Activated T-cell treated with anti-CD3 and anti-CD28 coated beads for 48 hours (primary cell): Measurements from ENCODE around the gene UNC5C.

ENCODE experiments used
- DNase-seq: peaks from one replicate; pipeline ENCODE4 v3.0.0-alpha.2; 2020; ENCODE audit warnings: low read depth

Gene UNC5C

DNA sequence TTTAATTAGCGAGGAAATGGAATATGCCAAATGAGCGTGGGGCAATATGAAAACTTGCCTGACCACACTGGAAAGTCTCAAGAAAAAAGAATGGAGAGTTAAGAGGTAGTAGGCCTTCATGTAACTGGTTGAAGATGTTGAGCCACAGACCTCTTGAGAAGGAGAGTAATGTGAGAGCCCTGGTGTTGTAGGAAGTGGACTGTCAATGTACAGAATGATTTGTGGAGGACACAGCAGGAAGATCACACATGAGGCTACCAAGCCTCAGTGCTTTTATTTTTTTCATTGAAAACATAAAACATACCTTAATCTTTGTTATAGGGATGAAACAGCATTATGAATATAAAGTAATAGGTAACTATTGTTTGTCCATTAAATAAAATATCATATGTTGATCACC is 331.6 kb downstream of the UNC5C start:
- no peak for DNase-seq

DNA sequence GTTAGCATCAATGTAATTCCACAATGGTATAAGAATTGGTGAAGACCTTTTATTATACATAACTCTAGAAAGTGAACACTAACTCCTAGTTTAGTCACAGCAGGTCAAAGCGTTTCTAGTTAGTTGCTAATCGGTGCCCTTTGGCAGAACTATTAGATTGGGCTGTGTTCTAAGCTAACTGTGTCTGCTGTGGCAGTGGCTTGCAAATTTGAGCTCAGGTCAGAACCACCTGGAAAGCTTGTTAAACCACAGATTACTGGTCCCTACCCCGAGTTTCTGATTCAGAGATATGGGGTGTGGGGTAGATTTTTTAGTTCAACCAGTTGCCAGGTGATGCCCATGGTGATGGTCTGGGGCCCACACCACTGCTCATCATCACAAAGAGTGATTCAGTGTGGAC is 332.1 kb downstream of the UNC5C start:
- no peak for DNase-seq

DNA sequence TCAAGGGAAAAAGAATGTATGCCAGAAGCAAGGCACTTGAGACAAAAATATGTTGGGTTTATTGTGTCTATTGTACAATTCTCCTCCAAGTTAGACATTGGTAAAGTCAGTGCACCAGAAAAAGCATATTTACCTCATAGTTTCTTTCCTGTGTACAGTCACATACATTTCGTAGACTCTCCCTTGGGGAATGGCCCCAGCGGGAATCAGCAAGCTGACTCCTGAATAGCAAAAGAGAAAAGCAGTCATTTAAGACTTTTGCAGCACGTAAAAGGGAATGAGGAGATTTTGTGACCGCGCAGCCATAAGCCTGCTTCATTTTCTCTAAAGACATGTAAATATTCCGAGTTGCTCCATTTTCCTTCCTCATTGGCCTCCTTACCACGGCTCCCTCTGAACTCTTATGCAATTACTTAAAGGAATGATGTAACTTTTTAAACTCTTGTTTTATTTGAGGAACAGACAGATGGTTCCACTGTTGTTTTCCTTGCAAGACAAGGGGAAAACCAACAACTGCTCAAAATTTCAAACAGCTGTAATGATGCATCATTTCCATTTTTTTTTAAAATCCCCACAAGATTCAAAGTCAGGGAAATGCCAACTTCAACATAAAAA is 332.7 kb downstream of the UNC5C start:
- DNase-seq = no peak

DNA sequence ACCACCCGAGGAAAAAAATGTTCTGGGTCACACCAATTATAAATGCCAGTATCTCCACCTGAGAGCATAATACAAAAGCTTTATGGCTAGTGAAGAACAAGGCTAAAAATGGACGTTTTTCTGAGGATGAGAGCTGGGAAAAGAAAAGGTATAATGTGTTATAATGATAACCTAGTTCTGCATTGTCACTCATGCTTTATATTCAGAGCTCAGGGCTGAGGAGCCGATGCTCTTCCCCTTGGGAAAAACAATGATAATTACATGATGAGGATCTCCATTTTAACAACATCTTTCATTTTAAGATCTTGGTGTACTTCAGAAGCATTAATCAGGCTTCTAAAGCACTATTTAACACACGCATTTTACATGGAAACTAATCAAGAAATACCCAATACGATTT is 333.7 kb downstream of the UNC5C start:
- DNase-seq = no peak

DNA sequence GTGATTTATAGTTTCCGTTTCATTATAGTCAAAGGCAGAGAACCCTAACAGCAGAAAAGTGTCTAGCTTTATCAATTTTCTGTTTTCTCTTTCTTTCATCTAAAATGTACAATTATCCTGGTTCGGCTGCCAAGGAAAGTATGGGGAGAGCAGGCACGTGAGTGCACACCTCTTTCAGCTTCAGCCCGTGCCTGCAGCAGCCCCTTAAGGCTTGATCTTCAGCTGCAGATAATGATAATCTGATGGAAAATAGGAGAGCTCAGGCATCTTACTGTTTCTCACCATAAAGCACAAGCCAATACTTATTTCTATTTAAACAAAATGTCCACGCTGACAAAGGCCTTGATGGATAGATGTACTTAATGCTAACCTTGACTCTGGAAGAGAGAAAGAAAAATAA is 334.4 kb downstream of the UNC5C start:
- no peak for DNase-seq

DNA sequence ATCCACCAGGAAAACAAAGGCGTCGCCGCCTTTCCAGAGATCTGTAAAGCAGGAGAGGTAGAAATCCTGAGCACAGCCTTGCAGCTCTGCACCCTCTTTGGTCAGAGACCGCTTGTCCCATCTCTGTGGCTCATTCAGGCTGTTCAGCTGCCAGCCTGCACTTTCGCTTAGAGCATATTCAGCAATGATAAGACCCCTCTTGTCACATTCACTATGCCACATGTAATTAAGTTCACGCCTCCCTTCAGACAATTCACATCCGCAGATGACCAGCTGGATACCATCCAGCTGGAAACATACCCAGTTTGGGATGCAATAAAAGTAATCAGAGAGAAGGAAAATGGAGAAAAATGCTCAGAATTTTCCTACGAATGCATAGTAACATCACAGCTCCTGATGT is 335.4 kb downstream of the UNC5C start:
- DNase-seq = no peak

DNA sequence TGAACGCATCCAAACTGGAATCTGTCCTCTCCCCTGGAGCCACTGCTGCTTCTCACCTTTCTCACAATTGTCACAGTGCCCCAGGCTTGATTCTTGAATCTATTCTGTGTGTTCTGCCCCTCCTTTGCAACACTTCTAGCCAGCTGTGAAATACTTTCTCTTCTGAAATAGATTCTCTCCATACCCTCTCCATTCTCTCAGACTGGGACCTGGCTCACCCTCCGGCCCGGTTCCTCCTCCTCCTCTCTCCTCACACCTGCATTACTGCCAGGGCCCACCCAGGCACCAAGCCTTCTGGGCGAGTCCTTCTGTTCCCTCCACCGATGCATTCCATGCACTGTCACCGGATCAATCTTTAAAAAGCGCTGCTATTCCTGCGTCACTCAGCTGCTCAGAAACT is 336.1 kb downstream of the UNC5C start:
- DNase-seq = no peak

DNA sequence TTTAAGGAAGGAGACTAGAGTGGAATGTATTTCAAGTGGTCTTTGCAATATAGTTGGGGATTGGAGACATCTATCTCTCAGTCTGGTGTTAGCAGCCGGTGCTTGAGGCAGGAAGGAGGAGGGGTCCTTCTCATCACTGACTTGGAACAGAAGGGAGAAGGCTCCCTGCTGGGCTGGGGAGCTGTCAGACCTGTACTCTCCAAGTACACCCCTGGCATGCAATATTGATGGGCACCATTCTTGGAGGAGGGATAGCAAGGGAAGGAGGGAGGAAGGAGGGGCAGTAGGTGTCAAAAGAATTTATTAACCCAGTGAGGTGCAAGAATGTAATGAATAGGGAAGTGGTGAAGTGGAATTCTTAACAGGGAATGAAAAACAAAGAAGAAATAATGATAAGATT is 338.8 kb downstream of the UNC5C start:
- no peak for DNase-seq

DNA sequence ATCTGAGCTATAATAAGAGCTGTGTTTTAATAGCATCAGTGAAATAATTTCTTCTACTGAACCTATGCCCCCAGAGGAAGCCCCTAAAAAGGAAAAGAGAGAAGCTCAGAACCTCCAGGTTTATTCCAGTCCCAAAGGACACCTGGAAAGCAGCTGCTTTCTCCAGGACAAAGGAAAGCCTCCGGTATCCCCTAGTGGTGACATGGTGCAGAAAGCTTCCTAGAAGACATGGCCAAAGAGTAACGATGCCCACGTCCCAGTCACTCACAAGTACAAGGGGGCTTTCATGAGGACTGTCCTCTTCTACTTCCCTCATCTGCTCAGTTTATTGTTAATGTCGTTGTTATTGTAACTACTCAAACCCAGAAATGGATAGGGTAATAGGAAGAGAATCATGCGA is 343.9 kb downstream of the UNC5C start:
- no peak for DNase-seq

DNA sequence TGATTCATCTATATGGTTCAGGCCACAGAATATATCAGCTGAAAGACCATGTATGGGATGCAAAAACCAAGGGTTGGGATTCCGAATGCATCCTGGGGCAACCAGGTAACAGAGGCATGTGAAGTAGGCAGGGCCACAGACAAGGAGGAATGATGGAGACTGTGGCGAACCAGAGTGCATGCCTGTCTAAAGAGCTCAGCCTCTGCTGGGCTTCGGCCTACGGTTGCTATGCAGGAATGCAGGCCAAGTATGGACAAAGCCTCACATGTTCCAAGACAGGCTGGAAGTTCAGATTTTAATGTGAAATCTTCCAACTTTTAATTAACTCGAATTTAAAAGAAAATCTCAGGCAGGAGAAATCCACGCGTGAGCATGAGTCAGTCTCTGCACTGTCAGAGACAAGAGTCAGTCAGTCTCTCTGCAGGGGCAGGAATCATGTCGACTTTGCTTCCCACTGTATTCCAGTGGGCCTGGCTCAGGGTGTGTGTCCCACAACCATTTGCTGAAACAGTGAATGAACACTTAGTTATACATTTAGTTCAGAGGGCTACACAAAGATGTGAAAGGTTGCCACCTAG is 344.4 kb downstream of the UNC5C start:
- no peak for DNase-seq

DNA sequence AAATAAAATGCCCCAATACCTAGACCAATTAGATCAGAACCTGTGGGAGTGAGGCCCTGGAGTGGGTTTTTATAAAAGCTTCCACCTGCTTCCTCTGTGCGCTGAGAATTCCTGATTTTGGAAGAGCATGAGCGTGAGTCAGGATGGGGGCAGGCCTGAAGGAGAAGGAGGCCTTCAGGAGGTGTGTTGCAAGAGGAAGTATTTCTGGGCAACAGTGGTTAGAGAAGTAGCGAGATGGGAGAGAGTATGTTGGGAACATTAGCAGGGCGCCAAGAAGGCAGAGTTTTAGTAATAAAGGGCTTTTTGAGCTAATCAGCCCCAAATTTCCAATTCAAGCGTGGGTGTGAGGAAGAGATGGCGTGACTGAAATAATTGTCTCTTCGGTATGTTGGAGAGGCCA is 349.8 kb downstream of the UNC5C start:
- DNase-seq = no peak

DNA sequence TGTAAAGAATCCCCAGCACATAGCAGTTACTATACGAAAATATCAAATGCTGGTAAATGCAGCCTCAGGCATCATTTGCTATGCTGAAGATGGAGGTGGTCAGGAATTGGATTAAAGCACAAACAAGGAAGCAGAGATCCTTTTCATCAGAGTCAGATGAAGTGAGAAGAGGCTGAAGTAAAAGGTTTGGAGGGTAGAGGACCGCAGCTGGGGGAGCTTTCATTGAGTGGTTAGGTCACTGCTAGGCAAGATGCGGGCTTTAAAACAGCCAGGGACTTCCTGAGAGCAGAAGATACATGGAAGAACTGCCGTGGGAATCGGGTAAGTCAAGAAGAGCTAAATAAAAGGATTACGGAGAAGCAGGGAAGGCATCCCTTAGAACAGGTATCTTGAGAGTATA is 351.4 kb downstream of the UNC5C start:
- DNase-seq = no peak

DNA sequence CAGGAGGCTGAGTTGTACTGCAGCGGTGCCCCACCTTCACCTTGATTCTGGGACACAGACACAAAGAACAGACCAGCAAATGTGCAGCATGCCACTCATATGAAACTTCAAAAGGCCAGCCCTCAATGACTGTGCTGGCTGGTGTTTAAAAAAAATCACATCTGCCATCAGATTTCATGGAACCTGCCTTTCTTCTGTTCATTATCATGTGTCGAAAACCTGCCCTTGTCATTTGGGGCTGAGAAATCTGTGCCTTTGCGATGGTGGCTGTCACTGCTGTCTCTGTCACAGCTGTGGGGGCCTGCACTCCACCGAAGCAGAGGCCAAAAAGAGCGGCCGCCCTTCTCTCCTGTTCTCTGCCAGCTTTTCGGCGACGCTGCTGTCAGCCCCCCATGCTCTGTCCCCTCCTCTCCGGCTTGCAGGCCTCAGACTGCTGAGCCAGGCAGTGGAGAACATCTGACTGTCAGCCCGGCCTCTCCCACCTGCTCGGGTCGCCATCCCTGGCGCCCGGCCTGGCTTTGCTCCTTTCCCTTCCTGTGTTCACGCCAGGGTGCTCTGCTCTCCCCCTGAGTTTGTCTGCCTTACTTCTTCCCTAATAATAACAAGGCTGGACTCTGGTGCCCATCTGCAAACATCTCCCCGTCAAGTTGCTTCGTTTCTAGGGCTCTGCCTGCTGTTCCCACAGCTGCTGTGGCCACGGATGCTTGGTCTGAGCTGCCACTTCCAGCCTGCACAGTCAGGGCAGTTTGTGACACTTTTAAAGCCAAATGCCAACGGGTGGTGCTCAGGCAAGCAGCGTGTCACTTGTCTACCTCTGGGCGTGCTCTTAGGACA is 355.2 kb downstream of the UNC5C start:
- no peak for DNase-seq

DNA sequence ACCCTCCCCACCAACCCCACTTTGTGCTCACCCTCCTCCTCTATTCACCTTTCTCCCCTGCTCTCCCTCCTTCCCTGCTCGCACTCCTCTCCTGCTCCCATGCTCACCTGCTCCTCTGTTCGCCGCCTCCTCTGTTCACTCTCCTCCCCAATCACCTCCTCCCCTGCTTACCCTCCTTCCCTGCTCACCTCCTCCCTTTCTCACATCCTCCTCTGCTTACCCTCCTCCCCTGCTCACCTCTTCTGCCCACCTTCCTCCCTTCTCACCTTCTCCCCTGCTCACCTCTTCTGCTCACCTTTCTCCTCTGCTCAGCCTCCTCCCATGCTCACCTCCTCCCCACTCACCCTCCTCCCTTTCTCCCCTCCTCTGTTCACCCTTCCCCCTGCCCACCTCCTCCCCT is 357.2 kb downstream of the UNC5C start:
- DNase-seq = no peak

DNA sequence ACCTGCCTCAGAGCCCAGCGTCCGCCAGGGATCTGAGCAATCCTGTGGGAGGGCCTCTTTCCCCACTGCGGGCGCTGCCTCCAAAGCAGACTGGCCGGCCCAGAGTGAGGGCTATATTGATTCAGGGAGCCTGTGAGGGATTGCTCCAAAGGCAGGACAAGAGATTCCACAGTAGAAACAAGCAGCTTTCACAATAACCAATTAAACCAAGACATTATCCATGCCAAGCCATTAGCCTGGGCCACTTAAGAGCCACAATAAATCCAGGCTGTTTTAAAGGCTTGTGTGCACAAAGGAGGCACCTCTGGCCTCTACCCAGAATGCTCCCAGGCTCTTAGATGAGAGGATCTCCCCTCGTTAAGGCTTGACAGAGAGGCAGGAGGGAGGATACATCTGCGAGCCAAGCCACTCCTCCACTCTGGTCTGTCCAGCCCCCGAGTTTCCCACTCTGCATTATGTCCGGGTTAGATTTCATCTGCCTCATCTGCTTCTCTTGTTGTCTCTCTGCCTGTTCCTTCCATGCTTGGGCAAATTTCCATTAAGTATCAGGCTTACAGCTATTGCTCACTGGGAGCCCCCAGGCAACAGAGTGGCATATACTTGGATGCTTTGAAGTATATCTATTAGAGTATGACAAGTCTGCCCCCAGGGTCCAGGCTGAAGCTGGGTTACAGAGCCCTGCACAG is 357.9 kb downstream of the UNC5C start:
- DNase-seq = no peak

DNA sequence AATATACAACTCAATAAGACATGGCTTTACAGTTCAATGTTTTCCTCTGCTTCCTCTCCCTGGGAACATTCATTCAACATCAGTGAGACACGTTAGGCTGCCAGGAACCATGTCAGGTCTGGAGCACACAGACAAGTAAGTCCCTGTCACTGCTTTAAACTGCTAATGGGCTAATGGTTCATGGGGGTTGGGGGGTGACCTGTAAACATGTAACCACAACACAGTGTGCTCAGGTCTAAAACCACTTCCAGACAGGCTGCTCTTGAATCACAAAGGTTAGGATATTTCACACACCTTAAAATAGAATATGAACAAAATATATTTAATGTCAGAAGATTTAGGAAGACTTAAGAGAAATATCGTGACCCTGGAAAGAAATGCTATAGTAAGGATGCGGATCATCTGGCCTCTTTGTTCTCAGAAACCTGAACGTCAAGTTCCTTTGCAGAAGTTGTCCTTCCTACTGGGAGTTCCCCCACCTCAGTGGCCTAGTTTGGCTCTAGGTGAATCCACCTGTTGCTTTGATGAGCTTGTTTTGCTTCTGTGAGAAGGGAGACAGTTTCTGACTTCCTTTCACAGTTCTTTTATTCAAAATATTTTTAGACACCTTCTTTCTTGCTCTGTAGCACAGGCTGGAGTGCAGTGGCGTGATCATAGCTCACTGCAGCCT is 359.9 kb downstream of the UNC5C start:
- no peak for DNase-seq

DNA sequence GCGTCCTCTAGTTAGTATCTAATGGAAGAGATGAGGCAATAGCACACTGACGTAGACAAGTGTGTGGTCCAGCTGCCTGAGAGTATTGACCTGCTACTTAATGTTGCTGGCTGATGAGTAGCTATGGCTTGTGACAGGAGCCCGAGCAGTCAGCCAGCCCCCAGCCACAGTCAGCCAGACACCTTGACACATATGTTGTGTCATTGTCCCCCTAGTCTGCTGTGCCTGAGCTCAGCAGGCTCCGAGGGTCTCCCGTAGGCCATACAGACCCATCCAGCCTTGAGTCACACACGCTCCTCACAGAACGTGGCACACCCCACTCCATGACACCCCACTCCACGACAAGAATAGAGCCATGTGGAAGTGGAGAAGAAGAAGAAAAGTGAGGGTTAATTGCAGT is 362.1 kb downstream of the UNC5C start:
- DNase-seq = no peak

DNA sequence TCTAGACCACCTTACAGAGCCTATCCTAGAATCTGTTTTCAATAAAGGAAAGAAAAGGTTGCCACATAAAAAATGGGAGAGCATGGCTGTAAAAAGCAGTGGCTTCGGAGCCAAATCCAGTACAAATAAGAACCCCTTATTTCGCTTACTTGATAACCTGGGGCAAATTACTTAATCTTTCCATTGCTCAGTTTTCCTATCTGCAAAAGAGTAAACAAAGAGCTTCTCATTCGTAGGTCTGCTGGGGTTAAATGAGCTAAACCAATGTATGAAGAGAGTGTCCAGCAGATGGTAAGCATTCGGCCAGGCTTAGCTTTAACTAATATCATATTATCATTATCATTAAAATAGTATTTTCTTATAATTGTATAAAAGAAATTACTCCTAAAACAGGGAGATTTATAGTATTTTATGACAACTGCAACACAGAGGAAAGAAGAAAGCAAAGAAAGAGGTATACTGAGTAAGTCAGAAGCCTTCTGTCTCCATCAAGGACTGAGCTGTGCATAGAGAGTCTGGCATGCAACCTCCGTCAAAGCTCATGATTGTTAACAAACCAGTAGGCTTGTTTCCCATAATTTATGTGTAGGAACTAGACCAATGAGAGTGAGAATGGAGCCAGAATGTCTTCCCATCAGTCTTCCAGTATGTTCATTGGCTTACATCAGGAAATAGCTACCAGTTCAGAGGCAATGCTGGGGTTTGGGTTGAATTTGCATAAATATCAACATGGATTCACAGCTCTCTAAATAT is 364.9 kb downstream of the UNC5C start:
- no peak for DNase-seq

DNA sequence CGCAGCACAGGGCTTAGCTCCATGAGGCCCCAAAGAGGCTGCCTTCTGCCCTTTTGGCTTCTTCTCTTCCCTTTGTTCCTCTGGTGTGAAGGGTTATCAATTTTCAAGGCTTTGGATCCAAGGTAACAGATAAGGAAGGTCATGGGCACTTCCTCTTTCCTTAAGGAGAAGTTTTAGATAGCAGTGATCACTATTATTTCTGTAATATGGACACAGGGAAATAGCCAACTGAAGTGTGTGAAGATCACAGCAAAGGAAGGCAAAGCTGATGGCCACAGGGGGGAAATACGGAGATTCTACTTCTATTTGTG is 366.8 kb downstream of the UNC5C start:
- no peak for DNase-seq

DNA sequence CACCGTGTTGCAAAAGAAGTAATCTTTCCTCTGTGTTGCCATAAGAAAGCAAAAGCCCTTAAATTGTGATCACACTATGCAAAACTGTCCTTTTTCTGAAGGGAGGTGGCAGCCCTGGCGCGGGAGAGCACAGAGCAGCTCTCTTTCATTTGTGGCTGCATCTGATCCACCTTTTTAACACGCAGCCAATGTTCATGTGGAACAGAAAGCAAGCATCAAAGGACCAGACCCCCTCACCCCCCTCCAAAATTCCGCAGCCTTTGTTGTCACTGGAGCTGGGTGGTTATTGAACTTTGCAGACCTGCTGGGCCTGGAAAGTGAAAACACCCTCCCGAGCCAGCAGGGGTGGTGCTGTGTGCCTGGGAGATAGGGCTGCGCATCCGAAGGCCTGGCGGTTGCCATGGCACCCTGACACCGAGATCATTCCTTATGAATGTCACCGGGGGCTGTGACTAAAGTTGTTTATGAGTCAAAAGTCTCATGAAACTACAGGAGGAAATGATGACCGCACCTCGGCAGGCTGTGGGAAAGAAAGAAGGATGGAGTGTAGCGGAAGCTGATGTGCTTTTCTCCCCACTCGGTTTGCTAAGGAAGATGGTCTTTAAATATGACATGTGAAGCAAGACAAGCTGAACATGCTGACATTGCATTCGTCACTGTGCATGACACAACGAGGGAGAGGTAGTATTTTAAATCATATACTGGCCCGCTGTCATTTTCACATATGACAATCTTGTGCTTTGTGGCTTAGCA is 367.4 kb downstream of the UNC5C start:
- no peak for DNase-seq
